HG03520 (cell line): ENCODE data around the gene VSIR.

Experiments used
- ATAC-seq: cut with Tn5 transposase; IDR thresholded peaks from one replicate; pipeline ENCODE4 v1.9.1; 2021; ENCODE audit warnings: mild to moderate bottlenecking, moderate library complexity; ENCODE audit not compliant: unreplicated experiment

VSIR gene

GRCh38 chr10:71716426-71716825 lies 56.9 kb downstream of the VSIR start:
- no peak for ATAC-seq

GRCh38 chr10:71715860-71716259 lies 57.5 kb downstream of the VSIR start:
- no peak for ATAC-seq

- ATAC-seq: no peak
These were observed 58.3 kb downstream of the VSIR start for GRCh38 chr10:71715026-71715425.

GRCh38 chr10:71714592-71714991 lies 58.7 kb downstream of the VSIR start:
- ATAC-seq: no peak

- no peak for ATAC-seq
These were observed 59.3 kb downstream of the VSIR start for GRCh38 chr10:71714031-71714410.

GRCh38 chr10:71713135-71714030 lies 59.9 kb downstream of the VSIR start:
- no peak for ATAC-seq

- no peak for ATAC-seq
These were observed 60.7 kb downstream of the VSIR start for GRCh38 chr10:71712572-71713134.

- no peak for ATAC-seq
These were observed 61.1 kb downstream of the VSIR start for GRCh38 chr10:71712170-71712569.

GRCh38 chr10:71711052-71711623 lies 62.2 kb downstream of the VSIR start:
- no peak for ATAC-seq

GRCh38 chr10:71710519-71710918 lies 62.8 kb downstream of the VSIR start:
- ATAC-seq: no peak

- ATAC-seq: no peak
These were observed 64.1 kb downstream of the VSIR start for GRCh38 chr10:71708897-71709882.

- no peak for ATAC-seq
These were observed 65.0 kb downstream of the VSIR start for GRCh38 chr10:71708301-71708703.

- no peak for ATAC-seq
These were observed 66.0 kb downstream of the VSIR start for GRCh38 chr10:71707240-71707789.

GRCh38 chr10:71706216-71707121 lies 66.9 kb downstream of the VSIR start:
- no peak for ATAC-seq

- no peak for ATAC-seq
These were observed 67.7 kb downstream of the VSIR start for GRCh38 chr10:71705582-71705981.

GRCh38 chr10:71704816-71705215 lies 68.5 kb downstream of the VSIR start:
- no peak for ATAC-seq

GRCh38 chr10:71703577-71703976 lies 69.7 kb downstream of the VSIR start:
- no peak for ATAC-seq

- no peak for ATAC-seq
These were observed 71.7 kb downstream of the VSIR start for GRCh38 chr10:71701496-71702132.

- ATAC-seq: no peak
These were observed 72.5 kb downstream of the VSIR start for GRCh38 chr10:71700731-71701368.
